Spleen (tissue), 11 donors: ENCODE results near the gene WDFY2. TPM values are rescaled to one million over a fixed set of nuclear protein-coding genes. Genes with fewer than 3 reads are reported as not detected.

Source experiments
- DNase-seq: peaks from one replicate; pipeline ENCODE4 v3.0.0-alpha.2; 2020
- H3K27ac ChIP-seq, 8 donors: fragments of 200-600 bp; sonication (generic) in 7 of 8; 1 replicate in 4 of 8; 2 replicates in 4 of 8; pipeline versions ENCODE4 v1.5.0 to v1.8.0; 2016 to 2021; ENCODE audit warnings: inconsistent platforms in 4 of 8, mild to moderate bottlenecking in 4 of 8, moderate library complexity in 1 of 8
- H3K27me3 ChIP-seq, 7 donors: fragments of 200-600 bp; sonication (generic) in 6 of 7; replicated peaks in 1 of 7; 1 replicate in 4 of 7; 2 replicates in 3 of 7; pipeline versions ENCODE4 v1.5.0 to v1.8.0; 2016 to 2021; ENCODE audit warnings: inconsistent platforms in 3 of 7, mild to moderate bottlenecking in 1 of 7
- H3K36me3 ChIP-seq, 6 donors: fragments of 200-600 bp; sonication (generic) in 5 of 6; 1 replicate in 4 of 6; 2 replicates in 2 of 6; pipeline versions ENCODE4 v1.5.0 to v1.8.0; 2016 to 2021; ENCODE audit warnings: inconsistent platforms in 2 of 6
- H3K4me1 ChIP-seq, 6 donors: fragments of 200-600 bp; sonication (generic) in 5 of 6; 1 replicate in 3 of 6; 2 replicates in 3 of 6; pipeline versions ENCODE4 v1.5.0 to v1.8.0; 2016 to 2021; ENCODE audit warnings: inconsistent platforms in 3 of 6
- H3K4me3 ChIP-seq, 8 donors: fragments of 200-600 bp; sonication (generic) in 7 of 8; 1 replicate in 4 of 8; 2 replicates in 4 of 8; pipeline versions ENCODE4 v1.5.0 to v1.8.0; 2016 to 2021; ENCODE audit warnings: inconsistent platforms in 4 of 8, mild to moderate bottlenecking in 4 of 8, moderate library complexity in 2 of 8
- H3K9me3 ChIP-seq, 8 donors: fragments of 200-600 bp; sonication (generic) in 7 of 8; 1 replicate in 4 of 8; 2 replicates in 4 of 8; pipeline versions ENCODE4 v1.5.0 to v1.8.0; 2016 to 2021; ENCODE audit warnings: inconsistent platforms in 4 of 8
- CTCF ChIP-seq, 11 experiments: fragments of 200-600 bp in 7 of 11; fragments of 450-650 bp in 4 of 11; sonication (generic) in 4 of 11; IDR thresholded peaks in 8 of 11; conservative IDR thresholded peaks in 3 of 11; 1 replicate in 7 of 11; 2 replicates in 4 of 11; pipeline versions ENCODE4 v1.4.0 to v1.8.0; 2016 to 2021; ENCODE audit warnings: antibody characterized with exemption in 11 of 11, inconsistent platforms in 4 of 11, mild to moderate bottlenecking in 1 of 11
- POLR2A ChIP-seq, 3 donors: fragments of 450-650 bp; IDR thresholded peaks; one replicate each; pipeline ENCODE4 v1.5.1; 2017; ENCODE audit warnings: antibody characterized with exemption in 3 of 3, mild to moderate bottlenecking in 1 of 3
- POLR2AphosphoS5 ChIP-seq, 3 donors: sonication (generic); formaldehyde crosslinking; IDR thresholded peaks; one replicate each; pipeline ENCODE4 v1.5.1; 2017; ENCODE audit warnings: antibody characterized with exemption in 3 of 3
- WGBS, 5 donors: extraction: QIAGEN DNeasy Blood & Tissue Kit in 3 of 5; methylation state at CpG; one replicate each; pipeline versions ENCODE4 v1.1.5 to v1.1.7; 2013 to 2018; 5-methylcytosine and 5-hydroxymethylcytosine counted together
- intact Hi-C: fragments of 100-400 bp; cut with DNase I; formaldehyde crosslinking; loops from one replicate; pipeline ENCODE4 v1.15.0; 2023; ENCODE audit warnings: low total_unique reads
- polyA plus RNA-seq, 3 donors: library from polyadenylated mRNA; stranded (reverse); fragments of 200-250 nt; gene quantifications; one replicate each; pipeline ENCODE4 v1.2.1, GENCODE V29; 2013
- total RNA-seq, 7 donors: library from RNA; depleted of rRNA in 3 of 7; stranded (reverse); fragments of >200 nt in 3 of 7; fragmentation: NEBNext Ultra II Directional in 4 of 7; extraction: Animal tissue kit (Norgen Biotek cat#: 25700) in 4 of 7; gene quantifications; one replicate each; pipeline versions ENCODE4 v1.1.0 to v1.2.1, GENCODE V29; 2016 to 2021
- donor health status: healthy with polysubstance abuse.
- donor health status: DM: no; HTN: no; CAD: no; lungs with moderate emphysema.
- donor health status: DM: no; HTN: no; CAD: no.
- donor health status: Bipolar disorder and iron deficiency.
- donor health status: healthy.
- donor health status: DM: no; HTN: no; CAD: no.
- donor health status: DM: yes; HTN: yes; CAD: no.

WDFY2 gene
- total and polyA plus RNA-seq, 10 donors: 3.0 to 32.2 (median 24.9) TPM

DNA sequence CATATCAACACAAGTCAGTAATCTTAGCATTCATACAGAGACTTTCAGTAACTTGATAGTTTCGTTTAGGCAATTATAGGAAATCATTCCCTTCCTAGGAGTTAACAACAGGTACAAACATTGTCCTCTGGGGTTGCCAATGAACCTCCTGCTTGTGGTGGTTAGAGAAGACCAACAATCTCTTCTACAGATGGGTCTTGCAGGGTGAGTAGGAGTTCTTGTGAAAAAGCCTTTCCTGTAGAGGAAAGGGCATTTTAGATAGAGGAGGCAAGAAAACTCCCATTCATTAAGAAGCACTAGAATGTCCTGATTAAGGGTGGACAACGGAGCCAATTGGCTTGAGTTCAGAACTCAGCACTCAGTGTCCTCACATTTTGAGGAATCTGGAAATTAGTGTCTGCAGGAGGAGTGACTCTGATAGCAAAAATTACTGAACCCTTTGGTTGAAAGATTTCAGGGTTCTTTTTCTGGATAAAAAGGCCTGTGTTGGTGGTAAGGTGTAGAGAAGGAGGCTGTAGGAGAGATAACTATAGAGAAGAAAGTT, 4.2 kb downstream of the WDFY2 start:
- Histone ChIP-seq H3K9me3 (no peaks in the 10 kb centered on the region), H3K4me1 (peaks cover 28 to 89% (median 62%) of the 10 kb centered on the region in 6 donors), H3K27me3 (no peaks in the 10 kb centered on the region), H3K27ac (peak overlapping the region in 4 of 8 donors; percentile 43 to 62 (median 58)), H3K4me3 (no peak overlapping the region), H3K36me3 (no peaks in the 10 kb centered on the region)
- TF ChIP-seq CTCF (IDR thresholded peaks at IDR 0.05 in 8 of 11, conservative IDR thresholded peaks at IDR 0.05 in 3 of 11): no peak
- no peak for TF ChIP-seq POLR2A (IDR thresholded peaks at IDR 0.05)
- TF ChIP-seq POLR2AphosphoS5 (IDR thresholded peaks at IDR 0.05): no peak
- 79 to 87% (median 83%) methylated on average over 2 of the region's 2 CpGs for WGBS, 5 donors
- intact Hi-C loops: loop anchor here (5.0 kb wide), 1 partner anchor 214 kb away; the partner anchor contains the start of gene DHRS12
- no peak for DNase-seq

- intact Hi-C loops: loop anchor here (5.0 kb wide), 1 partner anchor 213 kb away; the partner anchor contains the start of gene DHRS12
- Histone ChIP-seq H3K36me3 (peaks cover 0 to under 1% (median 0%) of the 10 kb centered on the region in 6 donors), H3K9me3 (no peaks in the 10 kb centered on the region), H3K27me3 (no peaks in the 10 kb centered on the region), H3K27ac (peak overlapping the region in 5 of 8 donors; percentile 27 to 62 (median 60)), H3K4me3 (no peak overlapping the region), H3K4me1 (peaks cover 28 to 91% (median 61%) of the 10 kb centered on the region in 6 donors)
- 64 to 79% (median 72%) methylated on average over 2 of the region's 2 CpGs for WGBS, 5 donors
- no peak for DNase-seq
- no peak for TF ChIP-seq POLR2AphosphoS5 (IDR thresholded peaks at IDR 0.05)
- TF ChIP-seq POLR2A (IDR thresholded peaks at IDR 0.05): no peak
- TF ChIP-seq CTCF (IDR thresholded peaks at IDR 0.05 in 8 of 11, conservative IDR thresholded peaks at IDR 0.05 in 3 of 11): no peak
Measured at GRCh38 chr13:51589793-51590192, 5.5 kb downstream of the WDFY2 start.

DNA sequence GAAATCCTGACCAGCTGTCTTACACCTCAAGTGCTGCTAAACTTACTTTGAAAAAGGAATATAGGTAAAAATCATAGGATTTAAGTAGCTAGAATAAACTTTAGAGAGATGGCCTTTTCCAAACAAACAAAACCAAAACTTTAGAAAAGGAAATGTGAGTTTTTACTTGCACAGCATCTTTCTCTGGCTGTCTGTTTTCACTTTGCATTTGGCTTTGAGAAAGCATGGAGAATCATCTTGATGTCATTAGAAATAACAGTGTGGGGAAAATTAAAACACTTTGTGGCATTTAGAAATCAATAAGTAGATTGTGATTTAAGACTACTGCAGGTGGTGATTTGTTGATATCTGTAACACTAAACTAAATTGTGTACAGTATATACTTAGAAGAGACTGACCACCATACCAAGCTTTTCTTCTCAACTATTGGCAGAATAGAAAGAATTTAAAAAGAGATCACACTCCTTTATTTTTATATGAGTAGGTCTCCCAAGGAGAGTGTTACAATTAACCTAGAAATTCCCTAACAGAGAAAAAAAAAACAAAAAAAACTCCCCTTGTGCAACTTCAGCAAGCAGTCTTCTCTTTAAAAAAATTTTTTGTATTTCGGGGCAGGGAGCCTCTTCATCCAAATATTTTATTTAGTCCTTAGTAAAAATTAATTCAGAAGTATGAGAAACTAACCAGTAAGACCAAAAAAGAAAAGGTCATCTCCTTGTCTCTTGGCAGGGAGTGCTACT, 6.1 kb downstream of the WDFY2 start:
- TF ChIP-seq POLR2A (IDR thresholded peaks at IDR 0.05): no peak
- no peak for TF ChIP-seq POLR2AphosphoS5 (IDR thresholded peaks at IDR 0.05)
- no peak for TF ChIP-seq CTCF (IDR thresholded peaks at IDR 0.05 in 8 of 11, conservative IDR thresholded peaks at IDR 0.05 in 3 of 11)
- Histone ChIP-seq H3K27ac (peak overlapping the region in 6 of 8 donors; percentile 21 to 62 (median 58)), H3K9me3 (no peaks in the 10 kb centered on the region), H3K4me3 (no peak overlapping the region), H3K4me1 (peaks cover 28 to 92% (median 61%) of the 10 kb centered on the region in 6 donors), H3K27me3 (no peaks in the 10 kb centered on the region), H3K36me3 (peaks cover 0 to 3% (median 0%) of the 10 kb centered on the region in 6 donors)
- intact Hi-C loops: no loop called here
- DNase-seq: no peak
- 31 to 58% (median 44%) methylated on average over 1 of the region's 1 CpG for WGBS, 5 donors
